HG03025 (cell line): Measurements from ENCODE around the gene TANC1.

ENCODE experiments used
- ATAC-seq: cut with Tn5 transposase; IDR thresholded peaks from one replicate; pipeline ENCODE4 v1.9.1; 2021; ENCODE audit warnings: mild to moderate bottlenecking, moderate library complexity; ENCODE audit not compliant: unreplicated experiment, low FRiP score

TANC1 gene

DNA sequence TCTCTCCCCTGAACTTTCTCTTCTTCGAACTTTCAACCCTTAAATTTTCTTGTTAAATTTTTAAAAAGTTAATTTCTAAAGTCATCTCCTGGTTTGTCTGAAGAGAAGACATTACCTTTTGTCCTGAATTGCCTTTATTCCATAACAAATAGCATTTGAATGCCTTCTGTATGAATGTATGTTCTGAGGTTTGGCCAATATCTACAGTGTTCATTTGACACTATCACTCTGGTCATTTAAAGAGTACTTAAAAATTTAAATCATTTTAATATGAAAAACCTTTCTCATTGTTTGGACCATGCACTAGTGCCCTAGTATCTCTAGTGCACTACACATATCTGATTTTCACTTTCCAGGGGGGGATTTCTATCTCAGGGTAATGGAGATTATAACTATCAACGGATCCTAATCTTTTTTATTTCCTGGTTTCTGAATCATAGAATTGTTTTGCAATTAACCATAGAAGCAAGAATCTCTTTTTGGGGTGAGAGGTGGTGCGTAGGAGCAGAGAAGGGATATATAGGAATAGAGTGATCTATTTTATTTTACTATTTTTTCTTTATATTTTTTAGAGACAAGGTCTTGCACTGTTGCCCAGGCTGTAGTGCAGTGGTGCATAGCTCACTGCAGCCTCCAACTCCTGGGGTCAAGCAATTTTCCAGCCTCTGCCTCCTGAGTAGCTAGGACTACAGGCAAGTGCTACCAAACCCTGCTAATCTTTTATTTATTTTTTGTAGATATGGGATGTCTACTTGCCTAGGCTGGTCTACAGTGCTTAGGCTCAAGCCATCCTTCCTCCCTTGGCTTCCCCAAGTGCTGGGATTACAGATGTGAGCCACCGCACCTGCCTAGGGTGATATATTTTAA, 25.5 kb downstream of the TANC1 start:
- no peak for ATAC-seq

DNA sequence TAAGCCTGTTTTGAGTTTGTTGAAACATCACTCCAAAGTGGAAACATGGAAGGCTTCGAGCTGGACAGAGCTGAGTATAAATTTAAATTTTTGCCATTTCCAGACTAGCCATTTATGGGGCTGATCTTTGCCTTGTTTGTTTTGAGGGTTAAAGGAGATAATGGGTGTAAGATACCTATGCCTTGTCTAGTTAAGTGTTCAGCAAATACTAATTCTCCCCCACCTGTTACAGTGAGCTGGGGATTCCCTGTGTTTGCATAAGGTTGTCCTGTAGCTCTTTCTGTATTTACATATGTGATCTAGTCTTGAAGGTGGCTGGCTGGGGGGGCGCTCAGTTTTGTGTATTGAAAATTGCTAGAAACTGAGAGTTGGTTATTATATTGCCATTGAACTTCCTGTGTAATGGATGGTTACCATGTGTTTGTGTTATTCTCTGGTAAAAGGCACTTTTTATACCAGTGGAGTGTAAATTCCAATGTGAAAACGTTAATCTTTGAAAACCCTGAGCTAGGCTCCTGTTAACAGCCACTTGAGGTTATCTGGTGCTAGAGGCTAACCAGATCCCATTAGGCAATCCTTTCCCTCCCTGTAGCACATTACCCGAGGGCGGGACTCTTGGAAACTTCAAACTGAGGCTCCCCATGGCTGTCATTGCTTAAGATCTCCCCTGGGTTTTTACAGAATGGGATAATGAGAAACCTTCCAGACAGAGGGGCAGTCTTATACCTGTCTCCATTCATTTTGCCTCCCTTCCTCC, 26.7 kb downstream of the TANC1 start:
- ATAC-seq: no peak

DNA sequence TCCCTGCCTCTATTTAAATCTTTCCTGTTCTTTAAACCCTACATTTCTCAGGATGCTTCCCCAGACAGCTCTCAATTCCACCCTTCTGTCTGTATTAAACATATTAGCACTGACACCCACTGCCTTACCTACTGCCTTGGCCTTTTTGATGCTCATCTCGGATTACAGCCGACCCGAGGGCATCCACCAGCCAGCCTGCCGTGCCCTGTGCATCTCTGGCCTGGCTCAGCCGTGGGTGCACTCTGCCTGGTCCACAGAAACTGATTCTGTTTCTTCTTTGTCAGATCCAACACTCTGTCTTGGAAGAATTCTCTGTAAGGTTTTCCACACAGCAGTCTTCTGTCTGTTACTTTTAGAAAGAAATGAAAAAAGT, 27.2 kb downstream of the TANC1 start:
- no peak for ATAC-seq

DNA sequence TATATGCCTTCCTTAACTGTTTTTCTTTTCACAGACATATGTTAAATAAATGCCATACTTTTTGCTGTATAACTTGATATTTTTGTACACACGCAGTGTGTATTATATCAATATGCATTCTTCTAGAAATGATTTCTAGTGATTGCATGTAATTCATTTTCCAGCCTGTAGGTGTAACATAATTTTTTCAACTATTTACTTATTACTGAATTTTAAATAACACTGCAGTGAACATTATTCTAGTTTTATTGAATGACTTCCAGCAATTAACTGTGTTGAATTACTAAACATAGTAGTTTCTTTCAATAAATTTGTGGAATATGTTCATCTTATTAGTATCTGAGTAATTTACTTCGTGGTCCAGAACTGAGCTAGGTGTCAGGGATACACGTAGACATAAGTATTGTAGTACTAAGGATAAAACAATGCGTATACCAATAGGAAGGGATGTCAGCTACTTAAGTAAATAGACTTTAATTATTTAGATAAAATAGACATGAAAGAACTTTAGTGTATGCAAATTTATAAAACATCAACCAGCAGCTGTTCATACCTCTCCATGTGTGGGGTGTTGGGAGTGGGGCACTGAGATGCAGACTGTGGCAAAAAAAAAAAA, 28.0 kb downstream of the TANC1 start:
- ATAC-seq: no peak

DNA sequence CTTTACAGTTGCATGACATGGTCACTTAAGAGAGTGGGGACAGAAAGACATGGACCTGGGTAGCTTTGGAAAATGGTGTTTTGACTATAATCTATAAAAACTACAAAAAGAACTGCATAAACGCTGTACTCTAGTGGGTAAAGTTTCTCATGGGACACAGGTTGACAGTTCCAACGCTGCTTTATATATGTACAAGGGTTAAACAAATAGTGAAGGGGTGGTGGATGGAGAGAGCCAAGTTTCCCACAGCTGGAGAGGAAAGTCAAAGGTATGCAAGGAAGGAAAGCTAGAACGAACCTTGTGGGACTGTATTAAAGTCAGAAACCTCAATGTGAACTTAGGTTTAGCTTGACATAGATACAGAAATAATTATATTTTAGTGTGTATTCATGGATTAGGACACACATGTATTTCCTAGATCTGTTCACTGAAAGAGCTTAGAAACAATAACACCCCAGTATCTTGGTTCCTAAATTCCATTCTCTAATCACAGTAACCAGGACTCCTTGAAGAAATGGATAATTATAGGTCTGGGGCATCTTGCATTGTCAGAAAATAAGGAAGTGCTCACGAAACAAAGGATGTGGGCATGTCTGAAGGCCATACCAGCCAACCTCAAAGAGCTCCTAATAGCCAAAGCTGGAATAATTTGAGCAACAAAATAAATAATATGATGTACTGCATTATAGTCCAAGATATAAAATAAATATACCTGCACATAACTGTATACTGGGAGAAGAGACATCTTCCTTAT, 28.8 kb downstream of the TANC1 start:
- no peak for ATAC-seq

DNA sequence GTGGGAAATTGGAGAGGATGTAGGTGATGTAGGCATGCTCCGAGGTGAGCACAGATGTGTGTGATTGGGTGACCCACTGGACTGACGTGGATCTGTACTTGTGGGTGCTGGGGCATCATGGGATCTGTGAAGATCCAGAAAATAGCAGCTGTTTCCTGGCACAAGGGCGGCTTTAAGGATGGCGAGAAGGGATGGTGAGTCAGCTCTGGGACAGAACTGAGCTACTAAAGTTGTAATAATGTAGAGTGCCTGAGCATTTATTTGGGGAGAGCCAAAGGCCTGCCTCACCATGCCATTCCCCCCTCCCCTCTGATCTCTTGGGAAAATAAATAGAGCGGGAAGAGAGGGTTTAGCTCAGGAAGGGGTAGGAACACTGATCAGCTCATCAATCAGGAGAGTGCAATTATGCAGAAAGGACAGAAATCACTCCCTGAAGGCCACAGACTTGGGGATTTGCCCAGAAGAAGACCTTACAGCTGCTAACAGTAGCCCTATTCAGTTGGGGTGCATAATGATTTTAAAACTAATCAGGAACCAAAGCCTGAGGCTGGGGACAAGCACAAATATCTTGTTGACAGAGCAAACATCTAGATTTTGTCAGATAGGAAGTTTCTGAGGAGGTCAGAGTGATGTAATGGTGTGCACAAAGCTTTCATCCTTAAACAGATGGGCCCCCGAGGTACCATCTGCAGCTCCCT, 30.3 kb downstream of the TANC1 start:
- no peak for ATAC-seq

DNA sequence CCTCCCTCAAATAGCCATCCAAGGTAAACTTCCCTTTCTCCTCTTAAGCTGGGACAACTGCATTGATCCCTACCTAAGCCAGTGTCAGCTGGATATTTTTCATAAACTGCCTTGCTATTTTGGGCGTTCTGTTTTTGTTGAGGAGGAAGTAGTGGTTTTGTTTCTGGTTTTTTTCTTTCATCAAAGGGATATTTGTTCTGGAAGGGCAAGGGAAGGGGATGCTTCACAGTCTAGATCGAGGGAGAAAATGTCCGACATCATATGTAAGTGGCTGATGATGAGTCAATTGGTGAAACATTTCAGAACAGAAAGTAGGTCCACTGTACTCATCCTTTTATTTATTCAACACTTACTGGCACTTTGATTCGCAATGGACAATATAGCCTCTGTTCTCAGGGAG, 31.0 kb downstream of the TANC1 start:
- no peak for ATAC-seq

DNA sequence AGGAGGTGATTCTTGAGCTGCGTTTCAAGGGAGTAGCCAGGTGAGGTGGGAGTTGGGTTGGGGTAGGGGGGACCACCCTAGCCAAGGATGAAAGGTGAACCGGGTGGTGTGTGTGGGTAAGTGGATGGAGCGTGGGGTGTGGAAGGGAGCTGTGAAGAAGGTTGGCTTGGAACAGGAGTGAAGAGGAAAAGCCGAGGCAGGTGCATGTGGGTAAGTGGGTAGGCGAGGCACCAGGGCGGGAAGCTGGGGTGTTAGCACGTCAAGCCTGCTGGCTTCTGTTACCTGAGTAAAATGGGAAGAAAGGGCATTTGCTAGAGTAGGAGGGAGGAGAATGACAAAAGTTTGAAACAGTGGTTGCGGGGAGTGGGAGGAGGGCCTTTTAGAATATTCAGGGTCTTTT, 31.6 kb downstream of the TANC1 start:
- no peak for ATAC-seq

DNA sequence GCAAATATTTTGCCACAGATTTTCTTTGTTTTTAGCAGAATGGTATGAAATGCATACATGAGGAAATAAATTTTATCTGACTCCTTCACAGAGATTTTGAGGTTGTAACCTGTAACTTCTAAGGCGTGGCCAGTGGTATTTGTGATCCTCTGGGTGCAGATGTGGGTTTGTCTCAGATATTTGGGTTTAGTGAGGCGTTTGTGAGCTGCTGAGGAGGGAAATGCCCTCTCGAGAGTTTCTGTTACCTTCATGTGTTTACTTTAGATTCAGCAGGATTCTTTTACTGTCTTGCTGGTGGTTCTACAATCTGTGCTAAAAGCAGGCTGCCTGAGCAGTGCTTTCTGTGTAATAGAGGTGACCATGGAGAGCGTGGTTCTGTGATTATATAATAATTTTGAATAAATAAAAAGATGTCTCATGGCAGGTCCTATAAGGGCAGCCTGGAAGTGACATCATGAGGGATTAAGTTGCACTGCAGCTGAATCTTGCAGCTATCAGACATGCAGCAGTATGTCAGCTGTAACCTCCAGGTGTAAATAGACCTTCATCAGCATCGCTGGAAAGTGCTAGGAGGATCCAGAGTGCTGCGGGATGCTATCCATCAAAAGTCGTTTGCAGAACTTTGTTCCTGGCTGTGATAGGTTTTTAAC, 34.1 kb downstream of the TANC1 start:
- no peak for ATAC-seq

DNA sequence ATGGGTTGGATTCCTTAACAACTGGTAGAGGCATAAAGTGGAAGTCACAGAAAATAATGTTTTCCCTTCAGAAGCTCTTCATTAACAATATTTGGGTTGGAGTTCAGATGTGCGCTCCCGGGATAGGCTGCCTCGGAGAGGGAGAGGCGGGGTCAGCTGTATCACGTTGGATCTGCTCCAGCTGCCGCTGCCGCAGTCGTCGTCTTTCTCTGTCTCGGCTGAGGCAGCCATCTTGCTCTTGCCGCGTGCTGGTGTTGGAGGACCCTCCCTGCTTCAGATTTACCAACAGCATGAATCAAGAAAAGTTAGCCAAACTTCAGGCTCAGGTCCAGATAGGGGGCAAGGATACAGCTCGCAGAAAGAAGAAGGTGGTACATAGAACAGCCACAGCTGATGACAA, 35.1 kb downstream of the TANC1 start:
- no peak for ATAC-seq

DNA sequence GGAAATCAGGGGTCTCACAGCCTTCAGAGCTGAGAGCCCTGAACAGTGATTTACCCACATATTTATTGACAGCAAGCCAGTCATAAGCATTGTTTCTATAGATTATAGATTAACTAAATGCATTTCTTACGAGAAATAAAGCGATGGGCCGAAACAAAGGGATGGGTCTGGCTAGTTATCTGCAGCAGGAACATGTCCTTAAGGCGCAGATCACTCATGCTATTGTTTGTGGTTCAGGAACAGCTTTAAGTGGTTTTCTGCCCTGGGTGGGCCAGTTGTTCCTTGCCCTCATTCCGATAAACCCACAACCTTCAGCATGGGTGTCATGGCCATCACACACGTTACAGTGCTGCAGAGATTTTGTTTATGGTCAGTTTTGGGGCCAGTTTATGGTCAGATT, 36.4 kb downstream of the TANC1 start:
- no peak for ATAC-seq

DNA sequence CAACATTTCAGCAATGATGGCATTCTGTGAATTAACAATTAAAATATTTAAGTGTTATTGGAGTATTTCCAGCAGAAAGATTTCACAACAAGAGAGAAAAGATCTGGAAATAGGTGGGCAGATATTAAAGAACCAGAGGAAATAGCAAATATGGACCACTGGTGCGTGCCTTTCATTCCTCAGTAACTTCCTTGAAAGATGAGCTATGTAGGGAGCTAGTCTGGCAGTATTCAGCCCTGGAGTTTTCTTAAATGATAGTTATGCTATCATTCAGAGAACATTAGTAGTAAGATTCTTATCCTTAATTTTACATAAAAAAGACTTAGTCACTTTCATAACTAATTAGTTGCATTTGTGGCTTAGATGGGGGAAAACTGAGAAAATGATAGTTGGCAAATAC, 41.5 kb downstream of the TANC1 start:
- ATAC-seq: no peak

DNA sequence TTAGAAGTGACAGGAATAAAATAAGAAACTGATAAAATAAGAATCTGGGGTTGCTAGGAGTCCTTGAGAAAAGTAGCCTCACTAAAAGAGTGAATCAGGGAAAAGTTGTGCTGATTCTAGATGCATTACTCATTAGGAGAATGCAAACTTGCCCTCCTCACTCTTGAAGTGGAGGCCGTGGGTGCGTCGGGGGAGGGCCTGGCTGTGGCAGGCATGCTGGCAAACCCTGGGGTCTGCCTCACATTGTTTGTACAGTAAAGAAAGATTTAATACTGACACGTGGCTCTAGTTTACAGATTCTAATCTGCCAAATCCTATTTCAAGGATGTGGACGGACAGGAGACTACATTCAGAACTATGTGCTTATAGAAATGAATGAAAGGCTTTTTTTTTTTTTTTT, 41.9 kb downstream of the TANC1 start:
- ATAC-seq: no peak

DNA sequence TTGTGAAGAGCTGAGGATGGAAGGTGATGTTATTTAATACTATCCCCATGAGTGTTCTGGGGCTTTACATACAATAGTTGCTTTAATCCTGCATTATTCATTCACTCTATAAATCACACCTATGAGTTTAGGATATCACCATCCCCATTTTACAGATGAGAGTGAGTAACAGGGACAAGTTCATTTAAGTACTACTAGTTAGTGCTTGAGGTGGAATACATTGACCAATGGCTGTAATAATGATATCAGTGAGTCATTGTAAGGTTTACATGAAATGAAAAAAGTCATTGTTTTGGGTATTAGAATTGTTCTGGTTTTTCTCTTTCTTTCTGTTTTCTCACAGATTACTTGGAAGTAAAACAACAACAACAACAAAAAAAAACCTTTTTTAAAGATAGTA, 42.5 kb downstream of the TANC1 start:
- no peak for ATAC-seq

DNA sequence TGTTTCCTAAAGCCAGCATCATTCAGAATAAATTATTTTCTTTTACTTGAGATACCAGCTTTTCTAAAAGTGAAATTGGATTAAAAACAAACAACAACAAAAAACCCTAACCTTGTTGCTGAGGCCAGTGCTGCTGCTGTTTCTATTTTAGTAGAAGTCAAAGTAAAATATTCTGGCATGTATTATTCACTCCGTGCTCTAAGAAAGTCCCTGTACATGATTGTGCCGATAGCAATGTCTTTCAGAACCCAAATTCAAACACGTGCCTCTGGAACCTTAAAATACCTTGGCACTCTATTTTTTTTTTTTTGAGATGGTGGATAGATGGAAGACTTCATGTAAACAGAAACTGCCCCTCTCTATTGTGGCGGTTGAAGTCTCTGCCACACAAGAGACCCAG, 43.7 kb downstream of the TANC1 start:
- no peak for ATAC-seq

DNA sequence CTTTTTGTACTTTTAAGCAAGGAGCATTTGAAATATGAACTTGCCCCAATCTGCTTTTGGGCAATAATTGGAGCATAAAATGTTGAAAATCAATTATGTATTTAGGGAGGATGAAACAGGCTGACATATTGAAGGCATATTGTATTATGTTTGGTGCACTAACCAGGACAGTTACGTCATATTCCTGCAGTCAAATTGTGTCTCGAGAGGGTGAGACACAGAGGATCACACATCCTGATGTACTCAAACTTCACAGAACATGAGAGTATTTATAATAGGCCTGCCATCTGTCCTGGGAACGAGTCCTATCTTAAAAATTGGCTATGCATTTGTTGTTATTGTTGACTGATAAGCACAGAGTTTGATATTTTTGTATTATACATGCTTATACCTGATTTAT, 44.7 kb downstream of the TANC1 start:
- no peak for ATAC-seq

DNA sequence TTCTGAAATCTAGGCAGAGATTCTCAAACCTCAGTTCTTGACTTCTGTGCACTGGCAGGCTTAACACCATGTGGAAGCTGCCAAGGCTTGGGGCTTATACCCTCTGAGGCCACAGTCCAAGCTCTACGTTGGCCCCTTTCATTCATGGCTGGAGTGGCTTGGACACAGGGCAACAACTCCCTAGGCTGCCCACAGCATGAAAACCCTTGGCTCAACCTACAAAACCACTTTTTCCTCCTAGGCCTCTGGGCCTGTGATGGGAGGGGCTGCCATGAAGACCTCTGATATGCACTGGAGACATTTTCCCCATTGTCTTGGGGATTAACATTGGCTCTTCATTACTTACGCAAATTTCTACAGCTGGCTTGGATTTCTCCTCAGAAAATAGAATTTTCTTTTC, 46.7 kb downstream of the TANC1 start:
- ATAC-seq: no peak

DNA sequence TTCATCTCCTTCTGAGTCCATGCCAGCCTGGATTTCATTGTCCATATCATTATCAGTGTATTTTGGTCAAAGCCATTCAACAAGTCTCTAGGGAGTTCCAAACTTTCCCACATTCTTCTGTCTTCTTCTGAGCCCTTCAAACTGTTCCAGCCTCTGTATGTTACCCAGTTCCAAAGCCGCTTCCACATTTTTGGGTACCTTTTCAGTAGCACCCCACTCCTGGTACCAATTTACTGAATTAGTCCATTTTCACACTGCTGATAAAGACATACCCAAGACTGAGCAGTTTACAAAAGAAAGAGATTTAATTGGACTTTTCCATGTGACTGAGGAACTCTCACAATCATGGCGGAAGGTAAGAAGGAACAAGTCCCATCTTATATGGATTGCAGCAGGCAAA, 47.4 kb downstream of the TANC1 start:
- no peak for ATAC-seq

DNA sequence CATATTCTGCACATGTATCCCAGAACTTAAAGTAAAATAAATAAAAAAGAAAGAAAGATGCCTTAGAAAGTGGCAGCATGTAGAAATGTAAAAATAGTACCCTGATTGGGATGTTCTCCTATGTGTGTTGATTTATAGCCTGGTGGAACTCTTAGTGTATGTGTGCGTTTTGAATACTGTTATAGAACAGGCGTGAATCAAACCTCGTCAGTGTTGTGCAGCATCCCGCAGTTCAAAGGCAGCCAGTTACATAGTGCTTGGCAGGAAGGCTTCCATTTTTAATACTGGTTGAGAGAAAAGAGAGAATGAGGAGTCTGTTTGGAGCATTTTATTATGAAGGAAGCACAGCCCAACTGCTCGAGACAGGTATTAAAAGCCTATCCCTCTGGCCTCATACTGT, 49.4 kb downstream of the TANC1 start:
- ATAC-seq: no peak

DNA sequence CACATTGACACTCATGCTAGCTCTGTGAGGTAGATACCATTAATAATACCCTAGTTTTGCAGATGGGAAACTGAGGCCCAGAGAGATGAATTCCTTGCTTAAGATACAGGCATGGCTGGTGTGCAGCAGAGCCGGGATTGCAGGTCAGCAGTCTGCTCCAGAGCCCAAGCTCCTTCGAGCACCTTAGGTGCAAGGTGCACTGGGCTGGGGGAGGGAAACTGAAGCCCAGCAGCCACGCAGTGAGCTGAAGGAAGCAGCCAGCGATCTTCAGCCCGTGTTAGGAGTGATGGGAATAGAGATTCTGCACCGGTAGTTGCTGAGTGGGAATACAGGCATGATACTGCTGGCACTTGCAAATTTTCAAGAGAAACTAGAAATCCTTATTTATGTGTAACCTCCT, 50.6 kb downstream of the TANC1 start:
- no peak for ATAC-seq
